NK-92 (cell line): ENCODE results near the gene CFHR5.
"Not testable (repeated sequence)": the region's sequence is repeated elsewhere in the genome, so short reads cannot be mapped to it uniquely, and the experiment has no call there.

Experiments used
- DNase-seq: peaks from one replicate; lab custom pipeline; 2025; ENCODE audit not compliant: unreplicated experiment; lab: John Stamatoyannopoulos, UW

CFHR5 gene

GRCh38 chr1:197017558-197018146 lies 40.3 kb downstream of the CFHR5 start:
- DNase-seq = no peak

DNA sequence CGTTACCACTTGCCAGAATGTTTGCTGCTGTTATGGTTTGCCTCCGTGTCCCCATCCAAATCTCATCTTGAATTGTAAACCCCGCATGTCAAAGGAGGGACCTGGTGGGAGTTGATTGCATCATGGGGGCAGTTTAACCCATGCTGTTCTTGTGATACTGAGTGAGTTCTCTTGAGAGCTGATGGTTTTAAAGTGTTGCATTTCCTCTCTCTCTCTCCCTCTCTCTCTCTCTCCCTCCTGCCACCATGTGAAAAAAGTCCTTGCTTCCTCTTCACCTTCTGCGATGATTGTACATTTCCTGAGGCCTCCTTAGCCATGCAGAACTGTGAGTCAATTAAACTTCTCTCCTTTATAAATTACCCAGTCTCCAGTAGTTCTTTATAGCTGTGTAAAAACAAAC lies 44.4 kb downstream of the CFHR5 start:
- DNase-seq = no peak

DNA sequence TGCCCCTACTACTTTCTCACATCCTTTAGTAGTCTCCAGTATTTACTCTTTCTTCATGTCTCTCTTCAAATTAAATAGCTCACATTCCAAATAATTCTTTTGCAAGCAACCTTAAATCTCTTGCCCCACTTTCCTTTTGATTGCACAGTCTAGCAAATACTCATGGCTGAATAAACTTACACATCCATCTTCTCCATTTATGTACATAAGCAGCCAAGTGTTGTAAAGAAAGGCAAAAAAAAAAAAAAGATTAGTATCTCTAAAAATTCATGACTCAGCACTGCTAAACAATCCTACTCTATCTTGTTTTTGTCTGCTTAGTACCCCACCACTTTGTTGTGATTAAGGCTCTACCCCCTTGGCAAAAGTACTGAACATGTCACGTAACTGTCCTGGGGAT lies 47.1 kb downstream of the CFHR5 start:
- DNase-seq = no peak

DNA sequence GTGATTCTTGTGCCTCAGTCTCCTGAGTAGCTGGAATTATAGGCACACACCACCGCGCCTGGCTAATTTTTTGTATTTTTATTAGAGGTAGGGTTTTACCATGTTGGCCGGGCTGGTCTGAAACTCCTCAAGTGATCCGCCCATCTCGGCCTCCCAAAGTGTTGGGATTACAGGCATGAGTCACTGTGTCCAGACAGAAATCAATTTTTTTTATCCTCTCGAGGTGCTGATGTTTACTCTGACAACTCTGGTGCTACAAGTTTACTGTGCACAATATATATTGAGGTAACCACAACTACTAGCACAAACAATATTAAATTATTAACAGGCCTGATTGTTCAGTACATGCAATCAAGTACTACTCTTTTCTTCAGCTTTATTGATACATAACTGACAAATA lies 50.0 kb downstream of the CFHR5 start:
- DNase-seq = no peak

GRCh38 chr1:197029749-197030148 lies 52.4 kb downstream of the CFHR5 start:
- no peak for DNase-seq

- not testable (repeated sequence) for DNase-seq
These were observed 57.4 kb downstream of the CFHR5 start for GRCh38 chr1:197034631-197035339.

- no peak for DNase-seq
These were observed 59.5 kb downstream of the CFHR5 start for GRCh38 chr1:197036861-197037260.

GRCh38 chr1:197041486-197042353 lies 64.4 kb downstream of the CFHR5 start:
- DNase-seq = no peak

DNA sequence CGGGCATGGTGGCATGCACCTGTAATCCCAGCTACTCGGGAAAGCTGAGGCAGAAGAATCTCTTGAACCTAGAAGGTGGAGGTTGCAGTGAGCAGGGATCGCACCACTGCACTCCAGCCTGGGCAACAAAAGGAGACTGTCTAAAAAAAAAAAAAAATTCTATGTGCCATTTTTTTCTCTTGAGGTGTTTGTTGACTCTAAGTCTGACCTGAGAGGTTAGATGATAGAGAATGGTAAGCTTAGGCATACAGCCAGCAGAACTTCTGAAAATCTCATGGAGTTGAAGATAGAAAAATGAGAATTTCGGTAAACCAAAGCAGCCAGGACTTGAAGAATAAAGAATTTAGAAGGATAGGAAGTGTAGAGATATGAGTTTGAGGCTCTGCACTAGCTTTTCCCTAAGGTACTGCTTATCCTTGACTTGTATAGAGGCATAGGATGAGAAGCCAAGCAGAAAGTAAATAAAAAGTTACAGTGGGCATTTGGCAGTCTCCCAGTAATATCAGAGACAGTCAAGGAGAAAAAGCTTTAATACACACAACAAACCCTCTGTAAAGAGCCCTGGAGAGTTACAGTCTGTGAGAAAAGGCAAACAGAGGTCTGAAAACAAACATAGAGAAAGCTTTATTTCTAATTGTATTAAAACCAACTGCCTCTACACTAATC lies 65.5 kb downstream of the CFHR5 start:
- no peak for DNase-seq

- no peak for DNase-seq
These were observed 71.7 kb downstream of the CFHR5 start for GRCh38 chr1:197049100-197049499.
